CD14-positive monocyte (primary cell): Measurements from ENCODE around the gene OR2D2. TPM values are rescaled to one million over a fixed set of nuclear protein-coding genes. Genes with fewer than 3 reads are reported as not detected.

ENCODE experiments used
- DNase-seq, 3 donors: peaks; one replicate each; pipeline ENCODE4 v3.0.0-alpha.2; 2011 to 2022
- H2AFZ ChIP-seq: 2 replicates; pipeline ENCODE4 v1.6.0; 2012; ENCODE audit warnings: mild to moderate bottlenecking, low read depth, low read length, inconsistent platforms; ENCODE audit not compliant: insufficient read depth, poor library complexity, severe bottlenecking
- H3K27ac ChIP-seq, 2 donors: 1 replicate in 1 of 2; 2 replicates in 1 of 2; pipeline ENCODE4 v1.5.1; 2012 to 2013; ENCODE audit warnings: low read length in 2 of 2, control low read depth in 1 of 2, inconsistent platforms in 1 of 2, low read depth in 1 of 2, mild to moderate bottlenecking in 1 of 2
- H3K27me3 ChIP-seq, 2 donors: one replicate each; pipeline versions ENCODE4 v1.6.0 to v1.6.1; 2011 to 2013; ENCODE audit warnings: low read length in 2 of 2; ENCODE audit not compliant: control insufficient read depth in 2 of 2, insufficient read depth in 2 of 2
- H3K36me3 ChIP-seq, 2 donors: replicated peaks in 1 of 2; 1 replicate in 1 of 2; 2 replicates in 1 of 2; pipeline versions ENCODE4 v1.5.1 to v1.6.1; 2012 to 2013; ENCODE audit warnings: low read length in 2 of 2, control low read depth in 1 of 2, inconsistent platforms in 1 of 2, mild to moderate bottlenecking in 1 of 2; ENCODE audit not compliant: insufficient read depth in 2 of 2, control insufficient read depth in 1 of 2
- H3K4me1 ChIP-seq, 2 donors: 1 replicate in 1 of 2; 2 replicates in 1 of 2; pipeline versions ENCODE4 v1.5.1 to v1.6.1; 2012 to 2013; ENCODE audit warnings: low read length in 2 of 2, control low read depth in 1 of 2, inconsistent platforms in 1 of 2, mild to moderate bottlenecking in 1 of 2, moderate library complexity in 1 of 2; ENCODE audit not compliant: insufficient read depth in 2 of 2, control insufficient read depth in 1 of 2
- H3K4me2 ChIP-seq: replicated peaks from 2 replicates; pipeline ENCODE3; 2012; ENCODE audit warnings: low read length, moderate library complexity, mild to moderate bottlenecking; ENCODE audit not compliant: poor library complexity, severe bottlenecking; ENCODE audit errors: extremely low read depth
- H3K4me3 ChIP-seq, 3 experiments: fragments of 200-600 bp in 1 of 3; sonication (generic) in 1 of 3; replicated peaks in 1 of 3; 1 replicate in 2 of 3; 2 replicates in 1 of 3; pipeline ENCODE4 v1.5.1; 2011 to 2013; ENCODE audit warnings: low read length in 3 of 3, mild to moderate bottlenecking in 3 of 3, control low read depth in 2 of 3, low read depth in 2 of 3, inconsistent platforms in 1 of 3, moderate library complexity in 1 of 3
- H3K79me2 ChIP-seq: 2 replicates; pipeline ENCODE4 v1.6.0; 2012; ENCODE audit warnings: mild to moderate bottlenecking, control low read depth, inconsistent platforms, low read length, moderate library complexity; ENCODE audit not compliant: insufficient read depth
- H3K9ac ChIP-seq: 2 replicates; pipeline ENCODE4 v1.6.0; 2017; ENCODE audit warnings: low read length, mild to moderate bottlenecking; ENCODE audit not compliant: insufficient read depth, poor library complexity, severe bottlenecking
- H3K9me3 ChIP-seq, 2 donors: replicated peaks in 1 of 2; 1 replicate in 1 of 2; 2 replicates in 1 of 2; pipeline versions ENCODE4 v1.5.1 to v1.6.1; 2012 to 2013; ENCODE audit warnings: low read length in 2 of 2, control low read depth in 1 of 2; ENCODE audit not compliant: control insufficient read depth in 1 of 2, insufficient read depth in 1 of 2
- H4K20me1 ChIP-seq: 2 replicates; pipeline ENCODE4 v1.6.0; 2012; ENCODE audit warnings: mild to moderate bottlenecking, low read length, control low read depth, moderate library complexity; ENCODE audit not compliant: insufficient read depth
- H3K27ac Mint-ChIP-seq, 7 donors: one replicate each; pipeline ENCODE4 v1.8.0; 2020; ENCODE audit warnings: mild to moderate bottlenecking in 7 of 7, mixed read lengths in 7 of 7, moderate library complexity in 6 of 7, inconsistent platforms in 2 of 7
- H3K27me3 Mint-ChIP-seq, 3 donors: one replicate each; pipeline ENCODE4 v1.8.0; 2021 to 2022; ENCODE audit warnings: low read depth in 3 of 3, mild to moderate bottlenecking in 3 of 3, mixed read lengths in 3 of 3, moderate library complexity in 3 of 3, inconsistent platforms in 1 of 3
- H3K36me3 Mint-ChIP-seq, 2 donors: one replicate each; pipeline ENCODE4 v1.8.0; 2020; ENCODE audit warnings: mixed read lengths in 2 of 2, inconsistent platforms in 1 of 2, mild to moderate bottlenecking in 1 of 2
- H3K4me1 Mint-ChIP-seq: one replicate; pipeline ENCODE4 v1.8.0; 2020; ENCODE audit warnings: mild to moderate bottlenecking, mixed read lengths
- H3K4me3 Mint-ChIP-seq, 2 donors: one replicate each; pipeline ENCODE4 v1.8.0; 2020; ENCODE audit warnings: mild to moderate bottlenecking in 2 of 2, mixed read lengths in 2 of 2, moderate library complexity in 1 of 2
- H3K9me3 Mint-ChIP-seq, 7 donors: one replicate each; pipeline ENCODE4 v1.8.0; 2020 to 2022; ENCODE audit warnings: mixed read lengths in 7 of 7, mild to moderate bottlenecking in 6 of 7, moderate library complexity in 6 of 7, inconsistent platforms in 2 of 7
- CTCF ChIP-seq: fragments of 200-600 bp; IDR thresholded peaks from one replicate; pipeline ENCODE4 v1.8.0; 2022; ENCODE audit warnings: antibody characterized with exemption, mild to moderate bottlenecking
- WGBS: methylation state at CpG from one replicate; pipeline ENCODE4 v1.1.5; 2013; ENCODE audit warnings: missing lambda C conversion rate; ENCODE audit not compliant: insufficient coverage; 5-methylcytosine and 5-hydroxymethylcytosine counted together
- intact Hi-C, 2 donors: fragments of 100-400 bp; cut with micrococcal nuclease; formaldehyde crosslinking; loops; one replicate each; pipeline versions ENCODE4 v1.15.0 to v1.15.1; 2023
- polyA plus RNA-seq, 3 donors: library from polyadenylated mRNA; depleted of rRNA in 1 of 3; unstranded in 2 of 3; stranded (reverse) in 1 of 3; fragments of 300-500 nt in 2 of 3; fragments of >200 nt in 1 of 3; fragmentation: Illumina TruSeq in 2 of 3; gene quantifications; 1 replicate in 2 of 3; 2 replicates in 1 of 3; pipeline ENCODE4 v1.2.3, GENCODE V29; 2012 to 2021

OR2D2 gene
- polyA plus RNA-seq, 3 donors, result not detected

GRCh38 chr11:6925007-6925577, 32.8 kb upstream of the OR2D2 start:
- Mint-ChIP-seq H3K27ac (no peak overlapping the region), H3K4me3 (no peak overlapping the region), H3K27me3 (peaks cover 14 to 28% (median 19%) of the 10 kb centered on the region in 3 donors), H3K9me3 (peaks cover 0 to 8% (median 0%) of the 10 kb centered on the region in 7 donors), H3K4me1 (peaks cover 22% of the 10 kb centered on the region), H3K36me3 (no peaks in the 10 kb centered on the region)
- no peaks in the 10 kb centered on the region for H3K9me3 ChIP-seq
- H4K20me1 ChIP-seq, result no peaks in the 10 kb centered on the region
- H3K4me2 ChIP-seq, result no peak overlapping the region
- no peaks in the 10 kb centered on the region for H3K36me3 ChIP-seq
- H3K27ac ChIP-seq, result no peak overlapping the region
- no peak for TF ChIP-seq CTCF
- H3K4me1 ChIP-seq, result peaks cover 11 to 17% of the 10 kb centered on the region in 2 donors
- no peak for DNase-seq
- H3K27me3 ChIP-seq, result peaks cover 0 to 21% of the 10 kb centered on the region in 2 donors
- H3K79me2 ChIP-seq, result no peaks in the 10 kb centered on the region
- no peak overlapping the region for H3K9ac ChIP-seq
- intact Hi-C loops, result no loop called here
- no peak overlapping the region for H3K4me3 ChIP-seq
- H2AFZ ChIP-seq, result no peak overlapping the region

GRCh38 chr11:6920702-6921101, 28.4 kb upstream of the OR2D2 start, which contains the start of gene OR2D3:
Gene OR2D3, plus strand, starts transcription at chr11:6921002. Its CDS starts 0 bp downstream, at chr11:6921002.
- Histone ChIP-seq H3K4me1 (peaks cover 0 to 2% of the 10 kb centered on the region in 2 donors), H3K9ac (no peak within 1 kb of the TSS), H3K4me2 (no peak within 1 kb of the TSS), H3K4me3 (no peak within 1 kb of the TSS), H3K79me2 (no peaks in the 10 kb centered on the region), H2AFZ (no peak within 1 kb of the TSS), H3K36me3 (no peaks in the 10 kb centered on the region), H4K20me1 (no peaks in the 10 kb centered on the region), H3K9me3 (no peaks in the 10 kb centered on the region), H3K27ac (no peak within 1 kb of the TSS), H3K27me3 (peaks cover 0 to 3% of the 10 kb centered on the region in 2 donors)
- DNase-seq, result no peak
- peaks cover 2% of the 10 kb centered on the region for H3K4me1 Mint-ChIP-seq
- peaks cover 2 to 8% (median 5%) of the 10 kb centered on the region in 3 donors for H3K27me3 Mint-ChIP-seq
- no peak within 1 kb of the TSS for H3K27ac Mint-ChIP-seq
- WGBS, result no CpG with 5 or more reads among the region's 1 CpG
- H3K9me3 Mint-ChIP-seq, result peaks cover 0 to 5% (median 0%) of the 10 kb centered on the region in 7 donors
- intact Hi-C loops, result no loop called here
- no peaks in the 10 kb centered on the region for H3K36me3 Mint-ChIP-seq
- H3K4me3 Mint-ChIP-seq, result no peak within 1 kb of the TSS
- TF ChIP-seq CTCF, result no peak
